Measurements from ENCODE around the gene HIPK1. TPM values are rescaled to one million over a fixed set of nuclear protein-coding genes. Genes with fewer than 3 reads are reported as not detected.

HIPK1 gene
- total RNA-seq, 2 experiments from 2014 or later, result 20.4 to 52.6 TPM

DNA sequence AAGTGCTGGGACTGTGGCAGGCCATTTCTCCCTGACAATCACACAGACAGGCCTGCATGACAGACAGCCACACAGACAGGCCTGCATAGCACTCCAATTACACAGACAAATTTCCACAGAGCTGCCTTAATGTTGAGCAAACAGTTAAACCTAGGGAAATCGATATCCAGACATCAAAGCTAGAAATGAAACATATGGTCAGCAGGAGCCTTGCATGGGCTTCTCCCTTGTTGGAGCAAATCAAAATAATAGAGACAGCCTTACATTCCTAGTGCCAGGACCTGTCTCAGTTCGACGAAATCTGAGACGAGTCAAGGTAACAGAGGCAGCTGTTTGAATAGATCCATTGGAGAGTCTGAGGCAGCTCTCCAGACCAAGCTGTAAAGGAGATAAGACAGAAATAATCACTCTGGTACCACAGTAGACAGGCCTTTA is 92.6 kb downstream of the HIPK1 start:
- BruUV-seq (replicated peaks), result no TSS peak
- no peak overlapping the region for H3K4me2 ChIP-seq (ENCODE audit: low read length)
- no peak for TF ChIP-seq EZH2phosphoT487 (IDR thresholded peaks at IDR 0.05; ENCODE audit: borderline replicate concordance, low read depth, low read length)
- TF ChIP-seq, protein P1, sequence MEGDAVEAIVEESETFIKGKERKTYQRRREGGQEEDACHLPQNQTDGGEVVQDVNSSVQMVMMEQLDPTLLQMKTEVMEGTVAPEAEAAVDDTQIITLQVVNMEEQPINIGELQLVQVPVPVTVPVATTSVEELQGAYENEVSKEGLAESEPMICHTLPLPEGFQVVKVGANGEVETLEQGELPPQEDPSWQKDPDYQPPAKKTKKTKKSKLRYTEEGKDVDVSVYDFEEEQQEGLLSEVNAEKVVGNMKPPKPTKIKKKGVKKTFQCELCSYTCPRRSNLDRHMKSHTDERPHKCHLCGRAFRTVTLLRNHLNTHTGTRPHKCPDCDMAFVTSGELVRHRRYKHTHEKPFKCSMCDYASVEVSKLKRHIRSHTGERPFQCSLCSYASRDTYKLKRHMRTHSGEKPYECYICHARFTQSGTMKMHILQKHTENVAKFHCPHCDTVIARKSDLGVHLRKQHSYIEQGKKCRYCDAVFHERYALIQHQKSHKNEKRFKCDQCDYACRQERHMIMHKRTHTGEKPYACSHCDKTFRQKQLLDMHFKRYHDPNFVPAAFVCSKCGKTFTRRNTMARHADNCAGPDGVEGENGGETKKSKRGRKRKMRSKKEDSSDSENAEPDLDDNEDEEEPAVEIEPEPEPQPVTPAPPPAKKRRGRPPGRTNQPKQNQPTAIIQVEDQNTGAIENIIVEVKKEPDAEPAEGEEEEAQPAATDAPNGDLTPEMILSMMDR (conservative IDR thresholded peaks at IDR 0.05; ENCODE audit: low read length), result no peak
- CTCF ChIA-PET (ENCODE audit: unreplicated experiment), result no interaction called here
- H4K20me1 ChIP-seq (ENCODE audit: insufficient read depth, low read length), result no peaks in the 10 kb centered on the region
- no peak for DNase-seq (ENCODE audit: low spot score)
- POLR2A ChIA-PET, result no interaction called here
- no peaks in the 10 kb centered on the region for H3K36me3 ChIP-seq (ENCODE audit: insufficient read depth, low read length)
- no peaks in the 10 kb centered on the region for H3K9me3 ChIP-seq (ENCODE audit: low read length)
- no peak overlapping the region for H2AFZ ChIP-seq (ENCODE audit: low read length)
- no peak overlapping the region for H3K4me3 ChIP-seq (ENCODE audit: low read depth, low read length, poor library complexity, severe bottlenecking)
- peaks cover 4% of the 10 kb centered on the region for H3K4me1 ChIP-seq (ENCODE audit: insufficient read depth, low read length, poor library complexity, severe bottlenecking)
- H3K9me2 ChIP-seq (ENCODE audit: insufficient read depth, low read length), result no peaks in the 10 kb centered on the region
- no peak overlapping the region for H3K27ac ChIP-seq (ENCODE audit: low read depth, low read length, poor library complexity, severe bottlenecking)
- intact Hi-C loops (cut with micrococcal nuclease; ENCODE audit: unreplicated experiment), result no loop called here
- H3K79me2 ChIP-seq (ENCODE audit: insufficient read depth, low read depth, low read length), result no peaks in the 10 kb centered on the region

DNA sequence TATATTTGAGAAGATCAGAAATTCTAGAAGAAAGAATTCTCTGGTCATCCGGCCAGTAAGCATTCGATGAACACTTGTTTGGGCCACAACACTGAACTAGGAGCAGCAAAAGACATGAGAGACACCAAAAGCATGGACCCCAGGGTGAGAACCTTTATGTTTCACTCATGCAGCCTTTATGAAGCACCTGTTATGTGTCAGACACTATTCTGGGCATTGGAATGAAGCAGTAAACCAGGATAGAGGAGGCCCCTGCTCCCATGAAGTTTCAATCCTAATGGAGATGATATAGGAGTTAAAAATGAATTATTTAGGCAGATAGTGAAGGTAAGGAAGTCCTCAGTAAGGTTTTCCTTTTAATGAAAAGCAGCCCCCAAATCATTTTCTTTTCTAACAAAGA is 93.8 kb downstream of the HIPK1 start:
- no peaks in the 10 kb centered on the region for H4K20me1 ChIP-seq (ENCODE audit: insufficient read depth, low read length)
- intact Hi-C loops (cut with micrococcal nuclease; ENCODE audit: unreplicated experiment), result no loop called here
- peaks cover 4% of the 10 kb centered on the region for H3K4me1 ChIP-seq (ENCODE audit: insufficient read depth, low read length, poor library complexity, severe bottlenecking)
- H3K9me2 ChIP-seq (ENCODE audit: insufficient read depth, low read length), result no peaks in the 10 kb centered on the region
- H3K4me3 ChIP-seq (ENCODE audit: low read depth, low read length, poor library complexity, severe bottlenecking), result no peak overlapping the region
- no peaks in the 10 kb centered on the region for H3K9me3 ChIP-seq (ENCODE audit: low read length)
- CTCF ChIA-PET (ENCODE audit: unreplicated experiment), result no interaction called here
- no peaks in the 10 kb centered on the region for H3K36me3 ChIP-seq (ENCODE audit: insufficient read depth, low read length)
- TF ChIP-seq, protein P1 (conservative IDR thresholded peaks at IDR 0.05; ENCODE audit: low read length), result no peak
- no peak for TF ChIP-seq EZH2phosphoT487 (IDR thresholded peaks at IDR 0.05; ENCODE audit: borderline replicate concordance, low read depth, low read length)
- BruUV-seq (replicated peaks), result no TSS peak
- no peaks in the 10 kb centered on the region for H3K79me2 ChIP-seq (ENCODE audit: insufficient read depth, low read depth, low read length)
- POLR2A ChIA-PET, result interaction anchor here (0.7 kb wide), 1 partner anchor 482 kb away, joined by 7 read pairs; no protein-coding TSS in a partner anchor
- no peak overlapping the region for H3K27ac ChIP-seq (ENCODE audit: low read depth, low read length, poor library complexity, severe bottlenecking)
- H3K4me2 ChIP-seq (ENCODE audit: low read length), result no peak overlapping the region
- no peak for DNase-seq (ENCODE audit: low spot score)
- no peak overlapping the region for H2AFZ ChIP-seq (ENCODE audit: low read length)

DNA sequence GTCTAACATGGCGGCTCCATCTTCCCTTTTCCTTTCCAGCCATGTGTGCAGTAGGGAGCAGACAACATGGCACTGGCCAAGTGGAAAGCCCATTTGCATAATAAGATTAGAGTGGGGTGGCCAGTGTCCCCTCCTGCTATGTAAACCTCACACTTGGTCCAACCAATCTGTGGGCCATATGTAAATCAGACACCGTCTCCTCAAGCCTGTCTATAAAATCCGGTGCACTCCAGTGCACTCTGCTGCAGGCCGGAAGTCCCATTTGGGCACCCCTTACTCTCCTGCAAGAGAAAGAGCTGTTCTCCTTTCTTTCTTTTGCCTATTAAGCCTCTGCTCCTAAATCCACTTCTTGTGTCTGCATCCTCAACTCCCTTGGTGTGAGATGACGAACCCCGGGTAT is 94.3 kb downstream of the HIPK1 start:
- H3K9me2 ChIP-seq (ENCODE audit: insufficient read depth, low read length), result no peaks in the 10 kb centered on the region
- no peaks in the 10 kb centered on the region for H3K9me3 ChIP-seq (ENCODE audit: low read length)
- H3K4me2 ChIP-seq (ENCODE audit: low read length), result no peak overlapping the region
- intact Hi-C loops (cut with micrococcal nuclease; ENCODE audit: unreplicated experiment), result no loop called here
- peaks cover 4% of the 10 kb centered on the region for H3K4me1 ChIP-seq (ENCODE audit: insufficient read depth, low read length, poor library complexity, severe bottlenecking)
- H4K20me1 ChIP-seq (ENCODE audit: insufficient read depth, low read length), result no peaks in the 10 kb centered on the region
- TF ChIP-seq, protein P1 (conservative IDR thresholded peaks at IDR 0.05; ENCODE audit: low read length), result no peak
- no peak for TF ChIP-seq EZH2phosphoT487 (IDR thresholded peaks at IDR 0.05; ENCODE audit: borderline replicate concordance, low read depth, low read length)
- no peak overlapping the region for H3K4me3 ChIP-seq (ENCODE audit: low read depth, low read length, poor library complexity, severe bottlenecking)
- no TSS peak for BruUV-seq (replicated peaks)
- no peaks in the 10 kb centered on the region for H3K36me3 ChIP-seq (ENCODE audit: insufficient read depth, low read length)
- no peaks in the 10 kb centered on the region for H3K79me2 ChIP-seq (ENCODE audit: insufficient read depth, low read depth, low read length)
- peak; percentile 18 for DNase-seq (ENCODE audit: low spot score)
- no peak overlapping the region for H3K27ac ChIP-seq (ENCODE audit: low read depth, low read length, poor library complexity, severe bottlenecking)
- no peak overlapping the region for H2AFZ ChIP-seq (ENCODE audit: low read length)
- ChIA-PET POLR2A (interaction anchor here (0.6 to 0.7 kb wide), 2 partner anchors 59 to 482 kb away, joined by 5 to 7 read pairs; no protein-coding TSS in a partner anchor), CTCF (ENCODE audit: unreplicated experiment) (no interaction called here)

Measured in OCI-LY7 (cell line).